EH (cell line): ENCODE results near the gene MYOCD.
A peak's percentile ranks its signal among the peaks of the same experiment; 100 is the strongest.

Source experiments
- DNase-seq: peaks from one replicate; pipeline ENCODE4 v3.0.0-alpha.2; 2015; ENCODE audit warnings: low read depth

Gene MYOCD

GRCh38 chr17:12641084-12641483, 24.6 kb upstream of the MYOCD start:
- DNase-seq: no peak

- DNase-seq: no peak
Measured at GRCh38 chr17:12642034-12642433, 23.7 kb upstream of the MYOCD start.

- no peak for DNase-seq
Measured at GRCh38 chr17:12643822-12644221, 21.9 kb upstream of the MYOCD start.

GRCh38 chr17:12644623-12645022, 21.1 kb upstream of the MYOCD start:
- DNase-seq: peak; percentile 21

- no peak for DNase-seq
Measured at GRCh38 chr17:12646761-12647422, 18.8 kb upstream of the MYOCD start.

GRCh38 chr17:12648498-12648897, 17.2 kb upstream of the MYOCD start:
- no peak for DNase-seq

- DNase-seq: peak; percentile 14
Measured at GRCh38 chr17:12655936-12656335, 9.8 kb upstream of the MYOCD start.

GRCh38 chr17:12656354-12656753, 9.3 kb upstream of the MYOCD start:
- no peak for DNase-seq

- DNase-seq: peak; percentile 89
Measured at GRCh38 chr17:12659500-12659899, 6.2 kb upstream of the MYOCD start.

GRCh38 chr17:12664252-12664651, 1.4 kb upstream of the MYOCD start:
- DNase-seq: no peak

GRCh38 chr17:12664894-12665262, 812 bp upstream of the MYOCD start:
- DNase-seq: peak; percentile 39

- DNase-seq: peak; percentile 32
Measured at GRCh38 chr17:12666718-12667117, 1.0 kb downstream of the MYOCD start.

GRCh38 chr17:12667299-12667958, 1.7 kb downstream of the MYOCD start:
- peak; percentile 87 for DNase-seq

- DNase-seq: peak; percentile 51
Measured at GRCh38 chr17:12671906-12672305, 6.2 kb downstream of the MYOCD start.

GRCh38 chr17:12672947-12673346, 7.3 kb downstream of the MYOCD start:
- no peak for DNase-seq

GRCh38 chr17:12673788-12674187, 8.1 kb downstream of the MYOCD start:
- DNase-seq: peak; percentile 71

GRCh38 chr17:12680407-12680897, 14.8 kb downstream of the MYOCD start:
- DNase-seq: no peak

- DNase-seq: no peak
Measured at GRCh38 chr17:12680993-12681392, 15.3 kb downstream of the MYOCD start.

GRCh38 chr17:12683299-12683698, 17.6 kb downstream of the MYOCD start:
- DNase-seq: no peak

- DNase-seq: no peak
Measured at GRCh38 chr17:12686486-12686885, 20.8 kb downstream of the MYOCD start.

- no peak for DNase-seq
Measured at GRCh38 chr17:12688382-12688781, 22.7 kb downstream of the MYOCD start.

GRCh38 chr17:12691173-12691572, 25.5 kb downstream of the MYOCD start:
- DNase-seq: peak; percentile 84

GRCh38 chr17:12693640-12694039, 27.9 kb downstream of the MYOCD start:
- DNase-seq: peak; percentile 79

- DNase-seq: no peak
Measured at GRCh38 chr17:12706070-12706469, 40.4 kb downstream of the MYOCD start.
